ENCODE results near the gene CCS. TPM values are rescaled to one million over a fixed set of nuclear protein-coding genes. Genes with fewer than 3 reads are reported as not detected.
"Not testable (repeated sequence)": the region's sequence is repeated elsewhere in the genome, so short reads cannot be mapped to it uniquely, and the experiment has no call there.

The CCS gene
- total RNA-seq, 1 experiment from 2014 or later = 25.8 TPM

- BruUV-seq (replicated peaks) = no TSS peak
- H3K36me3 Mint-ChIP-seq (ENCODE audit: insufficient read depth, unreplicated experiment) = no peaks in the 10 kb centered on the region
- intact Hi-C loops (cut with micrococcal nuclease) = no loop called here
Measured at GRCh38 chr11:66580803-66581202, 12.2 kb upstream of the CCS start.

GRCh38 chr11:66581261-66581660 is 11.7 kb upstream of the CCS start:
- H3K4me3 Mint-ChIP-seq (ENCODE audit: unreplicated experiment) = no peak overlapping the region
- intact Hi-C loops (cut with micrococcal nuclease) = no loop called here
- no peaks in the 10 kb centered on the region for H3K36me3 Mint-ChIP-seq (ENCODE audit: insufficient read depth, unreplicated experiment)
- TF ChIP-seq CTCF (IDR thresholded peaks at IDR 0.05; ENCODE audit: unreplicated experiment) = no peak
- ChIA-PET CTCF (interaction anchor here (1.1 to 1.2 kb wide), 2 partner anchors 11 to 97 kb away, joined by 3 to 4 read pairs; partner anchors contain the start of gene RBM4B), POLR2A (interaction anchor here (0.7 to 1.8 kb wide), 7 partner anchors 13 to 96 kb away, joined by 3 to 6 read pairs (median 3); partner anchors contain the start of genes CTSF and RBM4B)
- peaks cover 7% of the 10 kb centered on the region for H3K4me1 Mint-ChIP-seq (ENCODE audit: insufficient read depth, unreplicated experiment)
- H3K27me3 Mint-ChIP-seq (ENCODE audit: insufficient read depth, unreplicated experiment) = peaks cover 7% of the 10 kb centered on the region
- H3K27ac Mint-ChIP-seq (ENCODE audit: low read depth, unreplicated experiment) = no peak overlapping the region
- H3K9me3 Mint-ChIP-seq (ENCODE audit: unreplicated experiment) = peaks cover 7% of the 10 kb centered on the region
- no peak for DNase-seq (ENCODE audit: unreplicated experiment)
- BruUV-seq (replicated peaks) = no TSS peak

More at GRCh38 chr11:66580803-66581202, 12.2 kb upstream of the CCS start:
- Mint-ChIP-seq H3K4me1 (ENCODE audit: insufficient read depth, unreplicated experiment) (peaks cover 7% of the 10 kb centered on the region), H3K27ac (ENCODE audit: low read depth, unreplicated experiment) (no peak overlapping the region), H3K4me3 (ENCODE audit: unreplicated experiment) (no peak overlapping the region), H3K27me3 (ENCODE audit: insufficient read depth, unreplicated experiment) (peaks cover 11% of the 10 kb centered on the region), H3K9me3 (ENCODE audit: unreplicated experiment) (peaks cover 7% of the 10 kb centered on the region)
- ChIA-PET POLR2A (interaction anchor here (0.7 to 1.8 kb wide), 8 partner anchors 9 to 96 kb away, joined by 3 to 6 read pairs (median 3); partner anchors contain the start of genes CTSF and RBM4B), CTCF (interaction anchor here (1.1 to 1.2 kb wide), 2 partner anchors 10 to 97 kb away, joined by 3 to 4 read pairs; partner anchors contain the start of gene RBM4B)
- peak; percentile 43 for DNase-seq (ENCODE audit: unreplicated experiment)
- TF ChIP-seq CTCF (IDR thresholded peaks at IDR 0.05; ENCODE audit: unreplicated experiment) = no peak

- H3K36me3 Mint-ChIP-seq (ENCODE audit: insufficient read depth, unreplicated experiment); H3K9me3 Mint-ChIP-seq (ENCODE audit: unreplicated experiment); H3K27me3 Mint-ChIP-seq (ENCODE audit: insufficient read depth, unreplicated experiment); DNase-seq (ENCODE audit: unreplicated experiment); BruUV-seq (replicated peaks); H3K27ac Mint-ChIP-seq (ENCODE audit: low read depth, unreplicated experiment); H3K4me1 Mint-ChIP-seq (ENCODE audit: insufficient read depth, unreplicated experiment); CTCF ChIA-PET; H3K4me3 Mint-ChIP-seq (ENCODE audit: unreplicated experiment); intact Hi-C loops (cut with micrococcal nuclease): not testable (repeated sequence)
- POLR2A ChIA-PET = interaction anchor here (0.8 kb wide), 1 partner anchor 37 kb away, joined by 3 read pairs; the partner anchor contains the start of gene ZDHHC24
Measured at GRCh38 chr11:66582565-66583147, 10.3 kb upstream of the CCS start.

GRCh38 chr11:66585447-66585846 is 7.5 kb upstream of the CCS start:
- H3K9me3 Mint-ChIP-seq (ENCODE audit: unreplicated experiment); H3K4me1 Mint-ChIP-seq (ENCODE audit: insufficient read depth, unreplicated experiment); H3K4me3 Mint-ChIP-seq (ENCODE audit: unreplicated experiment); DNase-seq (ENCODE audit: unreplicated experiment); intact Hi-C loops (cut with micrococcal nuclease); BruUV-seq (replicated peaks); H3K27ac Mint-ChIP-seq (ENCODE audit: low read depth, unreplicated experiment); H3K27me3 Mint-ChIP-seq (ENCODE audit: insufficient read depth, unreplicated experiment); H3K36me3 Mint-ChIP-seq (ENCODE audit: insufficient read depth, unreplicated experiment): not testable (repeated sequence)
- ChIA-PET POLR2A (interaction anchor here (0.8 kb wide), 1 partner anchor 17 kb away, joined by 3 read pairs; the partner anchor contains the start of gene CTSF), CTCF (interaction anchor here (0.6 kb wide), 1 partner anchor 297 kb away, joined by 3 read pairs; no protein-coding TSS in a partner anchor)

- no peak for DNase-seq (ENCODE audit: unreplicated experiment)
- no peaks in the 10 kb centered on the region for H3K4me1 Mint-ChIP-seq (ENCODE audit: insufficient read depth, unreplicated experiment)
- intact Hi-C loops (cut with micrococcal nuclease) = no loop called here
- no peak overlapping the region for H3K27ac Mint-ChIP-seq (ENCODE audit: low read depth, unreplicated experiment)
- peaks cover 7% of the 10 kb centered on the region for H3K9me3 Mint-ChIP-seq (ENCODE audit: unreplicated experiment)
- ChIA-PET POLR2A (interaction anchor here (0.8 kb wide), 1 partner anchor 18 kb away, joined by 3 read pairs; the partner anchor contains the start of gene CTSF), CTCF (no interaction called here)
- no peak for TF ChIP-seq CTCF (IDR thresholded peaks at IDR 0.05; ENCODE audit: unreplicated experiment)
- no TSS peak for BruUV-seq (replicated peaks)
- H3K27me3 Mint-ChIP-seq (ENCODE audit: insufficient read depth, unreplicated experiment) = no peaks in the 10 kb centered on the region
- H3K4me3 Mint-ChIP-seq (ENCODE audit: unreplicated experiment) = no peak overlapping the region
- H3K36me3 Mint-ChIP-seq (ENCODE audit: insufficient read depth, unreplicated experiment) = no peaks in the 10 kb centered on the region
Measured at GRCh38 chr11:66586136-66586535, 6.8 kb upstream of the CCS start.

GRCh38 chr11:66589315-66589714 is 3.7 kb upstream of the CCS start:
- H3K9me3 Mint-ChIP-seq (ENCODE audit: unreplicated experiment); intact Hi-C loops (cut with micrococcal nuclease); H3K27ac Mint-ChIP-seq (ENCODE audit: low read depth, unreplicated experiment); H3K4me3 Mint-ChIP-seq (ENCODE audit: unreplicated experiment); H3K27me3 Mint-ChIP-seq (ENCODE audit: insufficient read depth, unreplicated experiment); H3K4me1 Mint-ChIP-seq (ENCODE audit: insufficient read depth, unreplicated experiment); DNase-seq (ENCODE audit: unreplicated experiment); BruUV-seq (replicated peaks); H3K36me3 Mint-ChIP-seq (ENCODE audit: insufficient read depth, unreplicated experiment): not testable (repeated sequence)
- CTCF ChIA-PET = interaction anchor here (1.0 kb wide), 3 partner anchors 10 to 40 kb away, joined by 4 to 8 read pairs (median 5); no protein-coding TSS in a partner anchor
- POLR2A ChIA-PET = interaction anchor here (1.1 kb wide), 1 partner anchor 9 kb away, joined by 3 read pairs; no protein-coding TSS in a partner anchor

All from MCF 10A (cell line).